PC-9 (cell line): ENCODE measurements around the gene RIMBP2. TPM values are rescaled to one million over a fixed set of nuclear protein-coding genes. Genes with fewer than 3 reads are reported as not detected.

Source experiments
- BruUV-seq: library from RNA; stranded (reverse); fragments of 400-500 nt; replicated peaks from 2 replicates; lab custom pipeline; 2021; lab: Mats Ljungman, UMichigan
- CTCF ChIA-PET: fragments of 300-600 bp; sonication (Branson Sonifier 250); formaldehyde crosslinking; loops from one replicate; lab custom pipeline; 2022; ENCODE audit warnings: antibody characterized with exemption; lab: Charles Lee
- POLR2A ChIA-PET: fragments of 300-600 bp; sonication (Branson Sonifier 250); formaldehyde crosslinking; loops from one replicate; lab custom pipeline; 2022; ENCODE audit warnings: antibody characterized with exemption; ENCODE audit not compliant: unreplicated experiment; lab: Charles Lee
- DNase-seq, 2 experiments: peaks; one replicate each; pipeline versions ENCODE4 v3.0.0 to v3.0.0-alpha.2; 2015 to 2022; ENCODE audit warnings: mixed read lengths in 1 of 2
- H2AFZ ChIP-seq: fragments of 200-600 bp; sonication (generic); 2 replicates; pipeline ENCODE4 v1.8.1; 2017; ENCODE audit warnings: antibody characterized with exemption
- H3F3A ChIP-seq: fragments of 200-600 bp; sonication (generic); 2 replicates; pipeline ENCODE4 v1.8.1; 2017; ENCODE audit warnings: antibody characterized with exemption, mild to moderate bottlenecking, low read depth; ENCODE audit not compliant: insufficient read depth
- H3K27ac ChIP-seq: fragments of 200-600 bp; sonication (generic); 2 replicates; pipeline ENCODE4 v1.6.1; 2016; ENCODE audit warnings: mixed run types
- H3K27me3 ChIP-seq: fragments of 200-600 bp; sonication (generic); 2 replicates; pipeline ENCODE4 v1.6.1; 2016; ENCODE audit warnings: low read depth, mixed run types; ENCODE audit not compliant: insufficient read depth
- H3K36me3 ChIP-seq: fragments of 200-600 bp; sonication (generic); 2 replicates; pipeline ENCODE4 v1.6.1; 2016; ENCODE audit warnings: low read depth, mixed run types
- H3K4me1 ChIP-seq: fragments of 200-600 bp; sonication (generic); replicated peaks from 2 replicates; pipeline ENCODE4 v1.6.1; 2016; ENCODE audit warnings: mixed run types; ENCODE audit not compliant: insufficient read depth
- H3K4me2 ChIP-seq: fragments of 200-600 bp; sonication (generic); 2 replicates; pipeline ENCODE4 v1.6.1; 2017; ENCODE audit warnings: mixed run types
- H3K4me3 ChIP-seq: fragments of 200-600 bp; sonication (generic); 2 replicates; pipeline ENCODE4 v1.6.1; 2016; ENCODE audit warnings: mixed run types
- H3K79me2 ChIP-seq: fragments of 200-600 bp; sonication (generic); 2 replicates; pipeline ENCODE4 v1.6.1; 2017; ENCODE audit warnings: low read depth, mixed run types
- H3K9me2 ChIP-seq: fragments of 200-600 bp; sonication (generic); 2 replicates; pipeline ENCODE4 v1.8.1; 2017; ENCODE audit warnings: mild to moderate bottlenecking; ENCODE audit not compliant: insufficient read depth
- H3K9me3 ChIP-seq: fragments of 200-600 bp; sonication (generic); 2 replicates; pipeline ENCODE4 v1.8.1; 2016; ENCODE audit warnings: low read depth; ENCODE audit not compliant: insufficient read depth
- H4K20me1 ChIP-seq: fragments of 200-600 bp; sonication (generic); 2 replicates; pipeline ENCODE4 v1.8.1; 2017; ENCODE audit not compliant: insufficient read depth
- EZH2 ChIP-seq: fragments of 200-600 bp; sonication (generic); IDR thresholded peaks from 2 replicates; pipeline ENCODE4 v1.8.0; 2017; ENCODE audit warnings: antibody characterized with exemption, low read depth
- intact Hi-C: fragments of 100-400 bp; cut with micrococcal nuclease; formaldehyde crosslinking; loops from one replicate; pipeline ENCODE4 v1.10.0; 2022; ENCODE audit not compliant: unreplicated experiment
- total RNA-seq: library from RNA; stranded (reverse); gene quantifications from 2 replicates; pipeline ENCODE4 v1.2.3, GENCODE V29; 2021
- TF ChIP-seq, protein P1 (sequence below): fragments of 200-600 bp; sonication (generic); conservative IDR thresholded peaks from 2 replicates; pipeline ENCODE4 v1.6.1; 2017; ENCODE audit warnings: mixed run types, antibody characterized with exemption, mild to moderate bottlenecking, moderate library complexity

The RIMBP2 gene
- total RNA-seq, 1 experiment from 2014 or later, result not detected

DNA sequence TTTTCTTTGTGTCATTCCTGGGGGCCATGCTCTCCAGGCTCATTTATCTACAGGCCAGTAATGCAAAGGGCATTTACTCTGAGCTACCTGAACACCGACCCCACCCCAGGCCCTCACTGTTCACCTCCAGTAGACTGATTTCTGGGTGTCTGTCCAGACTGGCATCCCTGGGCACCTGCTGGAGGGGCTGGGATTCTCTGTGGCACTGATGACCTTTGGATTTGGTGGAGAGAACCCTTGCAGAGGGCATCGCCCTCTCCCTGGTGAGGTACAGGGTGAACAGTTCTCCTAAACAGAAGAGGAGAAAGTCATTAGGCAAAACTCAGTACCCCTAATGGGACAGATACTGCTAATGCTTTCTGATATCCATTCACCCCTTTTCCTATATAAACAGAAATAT lies 27.1 kb upstream of the RIMBP2 start:
- Histone ChIP-seq H3K27ac (no peak overlapping the region), H3K36me3 (no peaks in the 10 kb centered on the region), H3K9me2 (no peaks in the 10 kb centered on the region), H3F3A (no peaks in the 10 kb centered on the region), H3K27me3 (peaks cover 69% of the 10 kb centered on the region), H3K9me3 (no peaks in the 10 kb centered on the region), H3K4me2 (no peak overlapping the region), H4K20me1 (no peaks in the 10 kb centered on the region), H3K79me2 (no peaks in the 10 kb centered on the region), H3K4me3 (no peak overlapping the region), H3K4me1 (no peaks in the 10 kb centered on the region), H2AFZ (no peak overlapping the region)
- POLR2A ChIA-PET, result no interaction called here
- TF ChIP-seq, protein P1, sequence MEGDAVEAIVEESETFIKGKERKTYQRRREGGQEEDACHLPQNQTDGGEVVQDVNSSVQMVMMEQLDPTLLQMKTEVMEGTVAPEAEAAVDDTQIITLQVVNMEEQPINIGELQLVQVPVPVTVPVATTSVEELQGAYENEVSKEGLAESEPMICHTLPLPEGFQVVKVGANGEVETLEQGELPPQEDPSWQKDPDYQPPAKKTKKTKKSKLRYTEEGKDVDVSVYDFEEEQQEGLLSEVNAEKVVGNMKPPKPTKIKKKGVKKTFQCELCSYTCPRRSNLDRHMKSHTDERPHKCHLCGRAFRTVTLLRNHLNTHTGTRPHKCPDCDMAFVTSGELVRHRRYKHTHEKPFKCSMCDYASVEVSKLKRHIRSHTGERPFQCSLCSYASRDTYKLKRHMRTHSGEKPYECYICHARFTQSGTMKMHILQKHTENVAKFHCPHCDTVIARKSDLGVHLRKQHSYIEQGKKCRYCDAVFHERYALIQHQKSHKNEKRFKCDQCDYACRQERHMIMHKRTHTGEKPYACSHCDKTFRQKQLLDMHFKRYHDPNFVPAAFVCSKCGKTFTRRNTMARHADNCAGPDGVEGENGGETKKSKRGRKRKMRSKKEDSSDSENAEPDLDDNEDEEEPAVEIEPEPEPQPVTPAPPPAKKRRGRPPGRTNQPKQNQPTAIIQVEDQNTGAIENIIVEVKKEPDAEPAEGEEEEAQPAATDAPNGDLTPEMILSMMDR, result no peak
- TF ChIP-seq EZH2, result no peak
- DNase-seq, result no peak
- CTCF ChIA-PET, result no interaction called here
- no TSS peak for BruUV-seq
- intact Hi-C loops, result no loop called here

- H3K36me3 ChIP-seq, result no peaks in the 10 kb centered on the region
- H3K9me2 ChIP-seq, result no peaks in the 10 kb centered on the region
- POLR2A ChIA-PET, result no interaction called here
- DNase-seq, result no peak
- no peak overlapping the region for H3K4me2 ChIP-seq
- no peaks in the 10 kb centered on the region for H3K79me2 ChIP-seq
- TF ChIP-seq, protein P1, result no peak
- no peak for TF ChIP-seq EZH2
- no peaks in the 10 kb centered on the region for H3K4me1 ChIP-seq
- peaks cover 72% of the 10 kb centered on the region for H3K27me3 ChIP-seq
- CTCF ChIA-PET, result no interaction called here
- no peak overlapping the region for H2AFZ ChIP-seq
- H3K4me3 ChIP-seq, result no peak overlapping the region
- BruUV-seq, result no TSS peak
- no peaks in the 10 kb centered on the region for H3F3A ChIP-seq
- no peaks in the 10 kb centered on the region for H3K9me3 ChIP-seq
- intact Hi-C loops, result no loop called here
- H3K27ac ChIP-seq, result no peak overlapping the region
- H4K20me1 ChIP-seq, result no peaks in the 10 kb centered on the region
Measured at GRCh38 chr12:130742716-130743115, 26.6 kb upstream of the RIMBP2 start.

DNA sequence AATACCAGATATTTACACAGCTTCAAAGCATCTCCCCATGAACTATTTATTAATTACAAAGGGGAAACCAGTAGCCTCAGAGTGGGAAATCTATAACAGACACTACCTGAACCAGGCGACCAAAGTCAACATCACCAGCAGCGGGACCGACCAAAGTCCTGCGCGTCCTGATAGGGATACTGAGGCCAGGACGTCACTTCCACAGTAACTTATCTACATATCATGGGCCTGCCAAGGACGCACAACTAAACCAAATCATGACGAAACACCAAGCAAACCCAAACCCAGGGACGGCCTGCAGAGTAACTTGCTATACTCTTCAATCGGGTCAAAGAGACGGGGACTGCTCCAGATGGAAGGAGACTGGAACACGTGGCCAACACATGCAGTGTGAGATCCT lies 26.0 kb upstream of the RIMBP2 start:
- H3K4me3 ChIP-seq, result no peak overlapping the region
- no peaks in the 10 kb centered on the region for H4K20me1 ChIP-seq
- H2AFZ ChIP-seq, result no peak overlapping the region
- H3K9me3 ChIP-seq, result no peaks in the 10 kb centered on the region
- TF ChIP-seq EZH2, result no peak
- TF ChIP-seq, protein P1, result no peak
- no peaks in the 10 kb centered on the region for H3K4me1 ChIP-seq
- BruUV-seq, result no TSS peak
- H3K4me2 ChIP-seq, result no peak overlapping the region
- no peaks in the 10 kb centered on the region for H3K79me2 ChIP-seq
- peaks cover 78% of the 10 kb centered on the region for H3K27me3 ChIP-seq
- no peaks in the 10 kb centered on the region for H3F3A ChIP-seq
- POLR2A ChIA-PET, result no interaction called here
- intact Hi-C loops, result no loop called here
- DNase-seq, result no peak
- H3K9me2 ChIP-seq, result no peaks in the 10 kb centered on the region
- H3K27ac ChIP-seq, result no peak overlapping the region
- CTCF ChIA-PET, result no interaction called here
- H3K36me3 ChIP-seq, result no peaks in the 10 kb centered on the region
